HEK293T (cell line): ENCODE data around the gene TBC1D14.

Source experiments
- ARNT ChIP-seq: fragments of 450-650 bp; IDR thresholded peaks from 2 replicates; pipeline ENCODE4 v1.6.1; 2017; ENCODE audit warnings: mild to moderate bottlenecking
- CTBP1 ChIP-seq: fragments of 450-650 bp; IDR thresholded peaks from 2 replicates; pipeline ENCODE4 v1.6.1; 2016; ENCODE audit warnings: borderline replicate concordance

GRCh38 chr4:7044137-7044930 is 134.7 kb downstream of the TBC1D14 start:
- no peak for TF ChIP-seq ARNT
- TF ChIP-seq CTBP1 = no peak
